H9 (cell line): ENCODE measurements around the gene TPGS1. TPM values are rescaled to one million over a fixed set of nuclear protein-coding genes. Genes with fewer than 3 reads are reported as not detected.

Experiments
- DNase-seq: peaks from one replicate; pipeline ENCODE4 v3.0.0-alpha.2; 2017
- H2AFZ ChIP-seq: one replicate; pipeline ENCODE4 v1.6.1; 2013; ENCODE audit warnings: mild to moderate bottlenecking, low read length, control low read depth, moderate library complexity
- H2AK5ac ChIP-seq: 2 replicates; pipeline ENCODE4 v1.6.1; 2013; ENCODE audit warnings: low read length, control low read depth, mixed read lengths; ENCODE audit not compliant: insufficient read length
- H2BK120ac ChIP-seq: one replicate; pipeline ENCODE4 v1.6.1; 2013; ENCODE audit warnings: low read depth, mild to moderate bottlenecking, low read length, control low read depth, inconsistent platforms; ENCODE audit not compliant: poor library complexity, severe bottlenecking
- H2BK12ac ChIP-seq: 2 replicates; pipeline ENCODE4 v1.6.1; 2013; ENCODE audit warnings: low read length, control low read depth, mixed read lengths, low read depth; ENCODE audit not compliant: insufficient read length
- H2BK15ac ChIP-seq: 2 replicates; pipeline ENCODE4 v1.6.1; 2013; ENCODE audit warnings: low read depth, low read length, control low read depth
- H2BK20ac ChIP-seq: one replicate; pipeline ENCODE4 v1.6.1; 2013; ENCODE audit warnings: low read depth, mild to moderate bottlenecking, low read length, control low read depth, inconsistent platforms; ENCODE audit not compliant: poor library complexity, severe bottlenecking
- H2BK5ac ChIP-seq: 2 replicates; pipeline ENCODE4 v1.6.1; 2013; ENCODE audit warnings: low read length, control low read depth, mixed read lengths; ENCODE audit not compliant: insufficient read length
- H3K14ac ChIP-seq: 2 replicates; pipeline ENCODE4 v1.6.1; 2013; ENCODE audit warnings: low read length, control low read depth; ENCODE audit not compliant: insufficient read depth
- H3K18ac ChIP-seq: 2 replicates; pipeline ENCODE4 v1.6.1; 2013; ENCODE audit warnings: low read depth, mild to moderate bottlenecking, mixed read lengths, low read length, control low read depth; ENCODE audit not compliant: insufficient read length
- H3K23ac ChIP-seq: 2 replicates; pipeline ENCODE4 v1.6.1; 2013; ENCODE audit warnings: low read length, control low read depth, mixed read lengths, low read depth; ENCODE audit not compliant: insufficient read length
- H3K23me2 ChIP-seq: 2 replicates; pipeline ENCODE4 v1.6.1; 2013; ENCODE audit warnings: low read depth, mild to moderate bottlenecking, mixed read lengths, low read length, control low read depth; ENCODE audit not compliant: insufficient read length, poor library complexity, severe bottlenecking
- H3K27ac ChIP-seq: 2 replicates; pipeline ENCODE4 v1.5.1; 2013; ENCODE audit warnings: low read length, control low read depth, mixed read lengths, low read depth; ENCODE audit not compliant: insufficient read length
- H3K27me3 ChIP-seq: 2 replicates; pipeline ENCODE4 v1.6.1; 2013; ENCODE audit warnings: low read length, control low read depth, inconsistent platforms; ENCODE audit not compliant: insufficient read depth
- H3K4ac ChIP-seq: 2 replicates; pipeline ENCODE4 v1.6.1; 2013; ENCODE audit warnings: low read depth, mild to moderate bottlenecking, control low read depth, inconsistent platforms, low read length, moderate library complexity
- H3K4me1 ChIP-seq: 2 replicates; pipeline ENCODE4 v1.6.1; 2013; ENCODE audit warnings: low read length, control low read depth, inconsistent platforms; ENCODE audit not compliant: insufficient read depth
- H3K4me2 ChIP-seq: 2 replicates; pipeline ENCODE4 v1.6.1; 2013; ENCODE audit warnings: low read length, control low read depth, mixed read lengths; ENCODE audit not compliant: insufficient read length, insufficient read depth
- H3K56ac ChIP-seq: 2 replicates; pipeline ENCODE4 v1.6.1; 2013; ENCODE audit warnings: low read depth, mild to moderate bottlenecking, mixed read lengths, low read length, control low read depth; ENCODE audit not compliant: insufficient read length
- H3K79me1 ChIP-seq: 2 replicates; pipeline ENCODE4 v1.6.1; 2013; ENCODE audit warnings: low read depth, mild to moderate bottlenecking, moderate library complexity, low read length, control low read depth, inconsistent platforms; ENCODE audit not compliant: insufficient read depth, poor library complexity, severe bottlenecking
- H3K79me2 ChIP-seq: 2 replicates; pipeline ENCODE4 v1.6.1; 2013; ENCODE audit warnings: low read length, control low read depth, inconsistent platforms; ENCODE audit not compliant: insufficient read depth
- H3K9ac ChIP-seq: 2 replicates; pipeline ENCODE4 v1.6.1; 2013; ENCODE audit warnings: low read length, control low read depth, mixed read lengths; ENCODE audit not compliant: insufficient read length; ENCODE audit errors: extremely low read depth
- H3K9me3 ChIP-seq: one replicate; pipeline ENCODE4 v1.6.1; 2013; ENCODE audit warnings: low read depth, low read length, inconsistent platforms; ENCODE audit not compliant: control insufficient read depth
- H3T11ph ChIP-seq: one replicate; pipeline ENCODE4 v1.6.1; 2013; ENCODE audit warnings: mild to moderate bottlenecking, low read length, control low read depth, inconsistent platforms
- H4K20me1 ChIP-seq: one replicate; pipeline ENCODE4 v1.6.1; 2013; ENCODE audit not compliant: control insufficient read depth, insufficient read length, insufficient read depth
- H4K5ac ChIP-seq: 2 replicates; pipeline ENCODE4 v1.6.1; 2013; ENCODE audit warnings: low read depth, mild to moderate bottlenecking, mixed read lengths, low read length, control low read depth; ENCODE audit not compliant: insufficient read length
- H4K8ac ChIP-seq: replicated peaks from 2 replicates; pipeline ENCODE4 v1.6.1; 2013; ENCODE audit warnings: low read length, control low read depth, mixed read lengths, low read depth; ENCODE audit not compliant: insufficient read length
- H4K91ac ChIP-seq: 2 replicates; pipeline ENCODE4 v1.6.1; 2013; ENCODE audit warnings: low read depth, mild to moderate bottlenecking, moderate library complexity, mixed read lengths, low read length, control low read depth; ENCODE audit not compliant: insufficient read length
- H3K27ac Mint-ChIP-seq, 3 experiments: 2 replicates in 2 of 3; 3 replicates in 1 of 3; pipeline ENCODE4 v1.8.0; 2020 to 2021; ENCODE audit warnings: mixed read lengths in 3 of 3, mild to moderate bottlenecking in 1 of 3, moderate library complexity in 1 of 3
- H3K27me3 Mint-ChIP-seq: 2 replicates; pipeline ENCODE4 v1.8.0; 2021; ENCODE audit warnings: low read depth, mild to moderate bottlenecking, moderate library complexity, mixed read lengths
- H3K36me3 Mint-ChIP-seq, 3 experiments: 2 replicates in 2 of 3; 3 replicates in 1 of 3; pipeline ENCODE4 v1.8.0; 2020 to 2021; ENCODE audit warnings: low read depth in 3 of 3, mixed read lengths in 3 of 3; ENCODE audit not compliant: insufficient read depth in 1 of 3
- H3K4me1 Mint-ChIP-seq, 2 experiments: 2 replicates each; pipeline ENCODE4 v1.8.0; 2020; ENCODE audit warnings: mixed read lengths in 2 of 2
- H3K4me3 Mint-ChIP-seq, 2 experiments: 2 replicates in 1 of 2; 3 replicates in 1 of 2; pipeline ENCODE4 v1.8.0; 2020 to 2021; ENCODE audit warnings: mild to moderate bottlenecking in 2 of 2, mixed read lengths in 2 of 2, moderate library complexity in 1 of 2
- H3K9me3 Mint-ChIP-seq, 2 experiments: 2 replicates in 1 of 2; 3 replicates in 1 of 2; pipeline ENCODE4 v1.8.0; 2020; ENCODE audit warnings: mild to moderate bottlenecking in 2 of 2, mixed read lengths in 2 of 2, moderate library complexity in 1 of 2
- CTCF ChIP-seq: fragments of 200-600 bp; sonication (generic); conservative IDR thresholded peaks from 3 replicates; pipeline ENCODE4 v1.8.0; 2021; ENCODE audit warnings: antibody characterized with exemption, mild to moderate bottlenecking
- WGBS: extraction: QIAGEN DNeasy Blood & Tissue Kit; methylation state at CpG from one replicate; pipeline ENCODE4 v1.1.7; 2013; ENCODE audit warnings: missing lambda C conversion rate, low lambda C conversion rate, mixed read lengths; ENCODE audit not compliant: insufficient read length; ENCODE audit errors: extremely low coverage; 5-methylcytosine and 5-hydroxymethylcytosine counted together
- total RNA-seq: library from RNA; stranded (reverse); gene quantifications from 2 replicates; pipeline ENCODE4 v1.2.1, GENCODE V29; 2021

Gene TPGS1
- total RNA-seq, 1 experiment from 2014 or later, result 7.4 TPM

GRCh38 chr19:547117-547516 is 39.8 kb downstream of the TPGS1 start:
- peaks cover 22% of the 10 kb centered on the region for H3K27me3 Mint-ChIP-seq

More at GRCh38 chr19:547117-547516, 39.8 kb downstream of the TPGS1 start:
- peak; percentile 25 for DNase-seq
- H3K79me1 ChIP-seq, result no peaks in the 10 kb centered on the region
- no peak overlapping the region for H4K5ac ChIP-seq
- no peak overlapping the region for H4K91ac ChIP-seq
- H2BK12ac ChIP-seq, result no peak overlapping the region
- H3K4ac ChIP-seq, result no peak overlapping the region
- no peaks in the 10 kb centered on the region for H3K27me3 ChIP-seq
- no peak overlapping the region for H3K27ac Mint-ChIP-seq
- no peak overlapping the region for H3K18ac ChIP-seq
- H3K9me3 Mint-ChIP-seq, result no peaks in the 10 kb centered on the region; a peak in 1 of 5 replicates
- no peak for TF ChIP-seq CTCF
- no CpG with 5 or more reads among the region's 15 CpGs for WGBS
- no peak overlapping the region for H2BK15ac ChIP-seq
- no peaks in the 10 kb centered on the region for H3K23me2 ChIP-seq
- peaks cover 0 to 7% (median 4%) of the 10 kb centered on the region in 3 experiments; a peak in 3 of 7 replicates for H3K36me3 Mint-ChIP-seq
- H2BK120ac ChIP-seq, result no peak overlapping the region
- H3K4me1 ChIP-seq, result no peaks in the 10 kb centered on the region
- no peak overlapping the region for H2BK5ac ChIP-seq
- no peak overlapping the region for H3K4me2 ChIP-seq
- H3K4me3 Mint-ChIP-seq, result no peak overlapping the region
- H3K4me1 Mint-ChIP-seq, result peaks cover 4 to 6% of the 10 kb centered on the region in 2 experiments; a peak in 2 of 4 replicates
- H3K23ac ChIP-seq, result no peak overlapping the region
- H4K20me1 ChIP-seq, result no peaks in the 10 kb centered on the region
- H3K56ac ChIP-seq, result no peak overlapping the region
- no peak overlapping the region for H2AFZ ChIP-seq
- H3K14ac ChIP-seq, result no peak overlapping the region
- H3T11ph ChIP-seq, result no peak overlapping the region
- H3K79me2 ChIP-seq, result no peaks in the 10 kb centered on the region
- no peak overlapping the region for H2BK20ac ChIP-seq
- H3K9me3 ChIP-seq, result no peaks in the 10 kb centered on the region
- H3K9ac ChIP-seq, result no peak overlapping the region
- H4K8ac ChIP-seq, result no peak overlapping the region
- no peak overlapping the region for H2AK5ac ChIP-seq
- no peak overlapping the region for H3K27ac ChIP-seq
